GM12875 (cell line): ENCODE measurements around the gene BRCC3.
"Not testable (repeated sequence)": the region's sequence is repeated elsewhere in the genome, so short reads cannot be mapped to it uniquely, and the experiment has no call there.

Experiments
- H3K4me3 ChIP-seq: one replicate; pipeline ENCODE4 v1.5.1; 2011; ENCODE audit warnings: low read depth, low read length, control low read depth
- CTCF ChIP-seq: IDR thresholded peaks from 2 replicates; pipeline ENCODE4 v1.5.1; 2011; ENCODE audit warnings: low read depth, mild to moderate bottlenecking, control low read depth, inconsistent platforms, low read length, moderate library complexity, borderline replicate concordance; ENCODE audit not compliant: insufficient read depth

BRCC3 gene

GRCh38 chrX:155144926-155145325, 73.6 kb downstream of the BRCC3 start:
- H3K4me3 ChIP-seq, result no peak overlapping the region
- no peak for TF ChIP-seq CTCF

GRCh38 chrX:155147612-155148011, 76.3 kb downstream of the BRCC3 start:
- H3K4me3 ChIP-seq, result not testable (repeated sequence)

GRCh38 chrX:155148166-155148565, 76.9 kb downstream of the BRCC3 start:
- H3K4me3 ChIP-seq, result not testable (repeated sequence)

GRCh38 chrX:155148724-155149537, 77.6 kb downstream of the BRCC3 start:
- H3K4me3 ChIP-seq, result no peak overlapping the region
- TF ChIP-seq CTCF, result peak; percentile 48; the same call in 1 of the 2 replicates

- H3K4me3 ChIP-seq, result no peak overlapping the region
- no peak for TF ChIP-seq CTCF
Observed at GRCh38 chrX:155169881-155170280, 98.6 kb downstream of the BRCC3 start.
